HepG2 (cell line): ENCODE data around the gene ST6GALNAC2. TPM values are rescaled to one million over a fixed set of nuclear protein-coding genes. Genes with fewer than 3 reads are reported as not detected.

Experiments used
- CBX1 ChIP-seq: IDR thresholded peaks from one replicate; pipeline ENCODE4 v1.6.1; 2016; ENCODE audit warnings: antibody characterized with exemption, low read depth
- FOSL2 ChIP-seq: sonication (generic); formaldehyde crosslinking; IDR thresholded peaks from 2 replicates; pipeline ENCODE4 v1.4.0; 2020; ENCODE audit warnings: missing genetic modification reagents
- HNRNPL ChIP-seq: fragments of 200-400 bp; formaldehyde crosslinking; IDR thresholded peaks from 2 replicates; pipeline ENCODE4 v1.6.1; 2017; ENCODE audit warnings: mild to moderate bottlenecking, low read depth, low read length
- NKX3-1 ChIP-seq: sonication (generic); formaldehyde crosslinking; IDR thresholded peaks from 2 replicates; pipeline ENCODE4 v1.5.0; 2020; ENCODE audit warnings: missing genetic modification reagents
- POLR2A ChIP-seq, 2 experiments: IDR thresholded peaks; 2 replicates each; pipeline ENCODE4 v1.6.1; 2011; ENCODE audit warnings: low read depth in 2 of 2, low read length in 2 of 2, mild to moderate bottlenecking in 1 of 2, moderate library complexity in 1 of 2; ENCODE audit not compliant: insufficient read depth in 1 of 2
- SATB2 ChIP-seq: sonication (generic); formaldehyde crosslinking; IDR thresholded peaks from 2 replicates; pipeline ENCODE4 v1.5.0; 2020; ENCODE audit warnings: missing genetic modification reagents
- SOX6 ChIP-seq, 2 experiments: fragments of 450-650 bp in 1 of 2; sonication (generic) in 1 of 2; formaldehyde crosslinking in 1 of 2; IDR thresholded peaks; 2 replicates each; pipeline versions ENCODE4 v1.4.0 to v1.6.1; 2017 to 2020; ENCODE audit warnings: antibody characterized with exemption in 1 of 2, mild to moderate bottlenecking in 1 of 2, missing genetic modification reagents in 1 of 2
- TSC22D2 ChIP-seq: sonication (generic); formaldehyde crosslinking; IDR thresholded peaks from 2 replicates; pipeline ENCODE4 v1.5.1; 2020; ENCODE audit warnings: missing genetic modification reagents, mild to moderate bottlenecking, borderline replicate concordance
- ZC3H4 ChIP-seq: sonication (generic); formaldehyde crosslinking; IDR thresholded peaks from 2 replicates; pipeline ENCODE4 v1.4.0; 2020; ENCODE audit warnings: missing genetic modification reagents, borderline replicate concordance
- ZMAT3 ChIP-seq: sonication (generic); formaldehyde crosslinking; conservative IDR thresholded peaks from 2 replicates; pipeline ENCODE4 v1.7.0; 2021; ENCODE audit warnings: missing genetic modification reagents
- ZNF20 ChIP-seq: sonication (generic); formaldehyde crosslinking; IDR thresholded peaks from 2 replicates; pipeline ENCODE4 v1.4.0; 2020; ENCODE audit warnings: mild to moderate bottlenecking, moderate library complexity, missing genetic modification reagents
- ZNF224 ChIP-seq: sonication (generic); formaldehyde crosslinking; IDR thresholded peaks from 2 replicates; pipeline ENCODE4 v1.5.0; 2020; ENCODE audit warnings: mild to moderate bottlenecking, missing genetic modification reagents
- ZNF782 ChIP-seq: sonication (generic); formaldehyde crosslinking; IDR thresholded peaks from 2 replicates; pipeline ENCODE4 v1.4.0; 2020; ENCODE audit warnings: missing genetic modification reagents, mild to moderate bottlenecking, borderline replicate concordance
- ZSCAN9 ChIP-seq: IDR thresholded peaks from 2 replicates; pipeline ENCODE4 v1.6.1; 2016; ENCODE audit warnings: borderline replicate concordance
- polyA plus RNA-seq, 8 experiments: library from polyadenylated mRNA; depleted of rRNA in 3 of 8; stranded (reverse) in 7 of 8; unstranded in 1 of 8; fragments of >200 nt; fragmentation: Illumina TruSeq in 4 of 8; extraction: Trizol in 4 of 8; gene quantifications; 2 replicates each; pipeline versions ENCODE4 v1.2.1 to v1.2.3, GENCODE V29; 2011 to 2016; ENCODE audit warnings: low read depth in 4 of 8, missing spikeins in 1 of 8, mixed read lengths in 1 of 8; ENCODE audit not compliant: insufficient read depth in 1 of 8
- total RNA-seq, 5 experiments: library from RNA; depleted of rRNA; stranded (reverse); fragments of >200 nt; fragmentation: Illumina TruSeq; extraction: Trizol; gene quantifications; 2 replicates each; pipeline ENCODE4 v1.2.3, GENCODE V29; 2016; ENCODE audit warnings: low read depth in 1 of 5
- TF ChIP-seq, protein P1 (sequence below), 2 experiments: sonication (generic) in 1 of 2; formaldehyde crosslinking in 1 of 2; IDR thresholded peaks; 2 replicates each; pipeline versions ENCODE4 v1.5.1 to v1.6.1; 2011 to 2020; ENCODE audit warnings: borderline replicate concordance in 1 of 2, low read depth in 1 of 2, low read length in 1 of 2, mild to moderate bottlenecking in 1 of 2, missing genetic modification reagents in 1 of 2, moderate library complexity in 1 of 2
- TF ChIP-seq, protein P2 (sequence below): sonication (generic); formaldehyde crosslinking; IDR thresholded peaks from 2 replicates; pipeline ENCODE4 v1.4.0; 2020; ENCODE audit warnings: missing genetic modification reagents, borderline replicate concordance
- TF ChIP-seq, protein P3 (sequence below): conservative IDR thresholded peaks from 2 replicates; pipeline ENCODE4 v1.6.1; 2018; ENCODE audit warnings: missing genetic modification reagents
- TF ChIP-seq, protein P4 (sequence below): IDR thresholded peaks from 2 replicates; pipeline ENCODE4 v1.6.1; 2016; ENCODE audit warnings: low read depth, control low read depth
- TF ChIP-seq, protein P5 (sequence below): IDR thresholded peaks from 2 replicates; pipeline ENCODE4 v1.6.1; 2016

The ST6GALNAC2 gene
- total and polyA plus RNA-seq, 2 of the 13 experiments (the other 11 are each of a cell fraction or from before 2014, with no cell fraction given): 0.12 to 0.49 TPM

DNA sequence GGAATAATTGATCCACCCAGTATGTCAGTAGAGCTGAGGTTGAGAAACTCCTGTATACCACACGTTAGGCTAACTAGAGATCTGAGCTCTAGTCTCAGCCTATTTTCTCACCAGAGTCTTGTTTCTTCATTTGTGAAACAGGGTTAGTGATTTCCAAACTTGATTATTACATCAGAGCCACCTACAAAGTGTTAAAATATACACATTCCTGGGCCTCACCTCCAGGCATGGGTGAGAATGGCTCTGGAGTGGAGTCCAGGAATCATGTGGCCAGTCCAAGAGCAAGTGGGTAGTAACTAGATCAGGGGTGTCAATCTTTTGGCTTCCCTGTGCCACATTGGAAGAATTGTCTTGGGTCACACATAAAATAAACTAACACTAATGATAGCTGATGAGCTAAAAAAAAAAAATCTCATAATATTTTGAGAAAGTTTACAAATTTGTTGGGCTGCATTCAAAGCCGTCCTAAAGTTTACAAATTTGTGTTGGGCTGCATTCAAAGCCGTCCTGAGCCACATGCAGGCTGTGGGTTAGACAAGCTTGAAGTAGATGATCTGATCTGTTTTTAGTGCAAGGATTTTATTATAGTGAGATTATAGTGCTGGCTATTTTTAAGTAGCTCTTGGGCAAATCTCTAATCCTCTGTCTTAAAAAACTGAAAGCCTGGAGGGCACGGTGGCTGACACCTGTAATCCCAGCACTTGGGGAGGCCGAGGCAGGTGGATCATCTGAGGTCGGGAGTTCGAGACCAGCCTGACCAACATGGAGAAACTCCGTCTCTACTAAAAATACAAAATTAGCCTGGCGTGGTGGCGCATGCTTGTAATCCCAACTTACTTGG, 25.4 kb downstream of the ST6GALNAC2 start (continued):
- TF ChIP-seq, protein P1, sequence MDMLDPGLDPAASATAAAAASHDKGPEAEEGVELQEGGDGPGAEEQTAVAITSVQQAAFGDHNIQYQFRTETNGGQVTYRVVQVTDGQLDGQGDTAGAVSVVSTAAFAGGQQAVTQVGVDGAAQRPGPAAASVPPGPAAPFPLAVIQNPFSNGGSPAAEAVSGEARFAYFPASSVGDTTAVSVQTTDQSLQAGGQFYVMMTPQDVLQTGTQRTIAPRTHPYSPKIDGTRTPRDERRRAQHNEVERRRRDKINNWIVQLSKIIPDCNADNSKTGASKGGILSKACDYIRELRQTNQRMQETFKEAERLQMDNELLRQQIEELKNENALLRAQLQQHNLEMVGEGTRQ (IDR thresholded peaks at IDR 0.05; ENCODE audit: low read depth, low read length): no peak
- TF ChIP-seq, protein P1 (CRISPR knock-in tag; IDR thresholded peaks at IDR 0.05; ENCODE audit: borderline replicate concordance): 0 out of 2 replicates have a peak, but pooled peaks have one; percentile 19
- TF ChIP-seq POLR2A (IDR thresholded peaks at IDR 0.05; ENCODE audit: insufficient read depth in 1 of 2, low read depth in 2 of 2, low read length in 2 of 2): peak in 1 of 2 experiments; percentile 28; a peak in 1 of 4 replicates
- no peak for TF ChIP-seq ZNF20 (CRISPR knock-in tag)
- TF ChIP-seq ZSCAN9 (CRISPR knock-in tag): no peak
- TF ChIP-seq, protein P2, sequence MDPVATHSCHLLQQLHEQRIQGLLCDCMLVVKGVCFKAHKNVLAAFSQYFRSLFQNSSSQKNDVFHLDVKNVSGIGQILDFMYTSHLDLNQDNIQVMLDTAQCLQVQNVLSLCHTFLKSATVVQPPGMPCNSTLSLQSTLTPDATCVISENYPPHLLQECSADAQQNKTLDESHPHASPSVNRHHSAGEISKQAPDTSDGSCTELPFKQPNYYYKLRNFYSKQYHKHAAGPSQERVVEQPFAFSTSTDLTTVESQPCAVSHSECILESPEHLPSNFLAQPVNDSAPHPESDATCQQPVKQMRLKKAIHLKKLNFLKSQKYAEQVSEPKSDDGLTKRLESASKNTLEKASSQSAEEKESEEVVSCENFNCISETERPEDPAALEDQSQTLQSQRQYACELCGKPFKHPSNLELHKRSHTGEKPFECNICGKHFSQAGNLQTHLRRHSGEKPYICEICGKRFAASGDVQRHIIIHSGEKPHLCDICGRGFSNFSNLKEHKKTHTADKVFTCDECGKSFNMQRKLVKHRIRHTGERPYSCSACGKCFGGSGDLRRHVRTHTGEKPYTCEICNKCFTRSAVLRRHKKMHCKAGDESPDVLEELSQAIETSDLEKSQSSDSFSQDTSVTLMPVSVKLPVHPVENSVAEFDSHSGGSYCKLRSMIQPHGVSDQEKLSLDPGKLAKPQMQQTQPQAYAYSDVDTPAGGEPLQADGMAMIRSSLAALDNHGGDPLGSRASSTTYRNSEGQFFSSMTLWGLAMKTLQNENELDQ: no peak
- 0 out of 2 replicates have a peak, but pooled peaks have one; percentile 64 for TF ChIP-seq ZC3H4 (CRISPR knock-in tag)
- TF ChIP-seq ZNF782: no peak
- no peak for TF ChIP-seq FOSL2 (CRISPR knock-in tag)
- no peak for TF ChIP-seq SATB2
- no peak for TF ChIP-seq HNRNPL
- no peak for TF ChIP-seq TSC22D2
- no peak for TF ChIP-seq NKX3-1 (CRISPR knock-in tag)
- TF ChIP-seq, protein P3, sequence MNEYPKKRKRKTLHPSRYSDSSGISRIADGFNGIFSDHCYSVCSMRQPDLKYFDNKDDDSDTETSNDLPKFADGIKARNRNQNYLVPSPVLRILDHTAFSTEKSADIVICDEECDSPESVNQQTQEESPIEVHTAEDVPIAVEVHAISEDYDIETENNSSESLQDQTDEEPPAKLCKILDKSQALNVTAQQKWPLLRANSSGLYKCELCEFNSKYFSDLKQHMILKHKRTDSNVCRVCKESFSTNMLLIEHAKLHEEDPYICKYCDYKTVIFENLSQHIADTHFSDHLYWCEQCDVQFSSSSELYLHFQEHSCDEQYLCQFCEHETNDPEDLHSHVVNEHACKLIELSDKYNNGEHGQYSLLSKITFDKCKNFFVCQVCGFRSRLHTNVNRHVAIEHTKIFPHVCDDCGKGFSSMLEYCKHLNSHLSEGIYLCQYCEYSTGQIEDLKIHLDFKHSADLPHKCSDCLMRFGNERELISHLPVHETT (CRISPR knock-in tag): no peak
- TF ChIP-seq SOX6 (IDR thresholded peaks at IDR 0.05): no peak
- TF ChIP-seq SOX6 (CRISPR knock-in tag; IDR thresholded peaks at IDR 0.05): no peak
- no peak for TF ChIP-seq ZMAT3 (CRISPR knock-in tag)
- TF ChIP-seq, protein P4, sequence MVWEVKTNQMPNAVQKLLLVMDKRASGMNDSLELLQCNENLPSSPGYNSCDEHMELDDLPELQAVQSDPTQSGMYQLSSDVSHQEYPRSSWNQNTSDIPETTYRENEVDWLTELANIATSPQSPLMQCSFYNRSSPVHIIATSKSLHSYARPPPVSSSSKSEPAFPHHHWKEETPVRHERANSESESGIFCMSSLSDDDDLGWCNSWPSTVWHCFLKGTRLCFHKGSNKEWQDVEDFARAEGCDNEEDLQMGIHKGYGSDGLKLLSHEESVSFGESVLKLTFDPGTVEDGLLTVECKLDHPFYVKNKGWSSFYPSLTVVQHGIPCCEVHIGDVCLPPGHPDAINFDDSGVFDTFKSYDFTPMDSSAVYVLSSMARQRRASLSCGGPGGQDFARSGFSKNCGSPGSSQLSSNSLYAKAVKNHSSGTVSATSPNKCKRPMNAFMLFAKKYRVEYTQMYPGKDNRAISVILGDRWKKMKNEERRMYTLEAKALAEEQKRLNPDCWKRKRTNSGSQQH (CRISPR knock-in tag): no peak
- 0 out of 2 replicates have a peak, but pooled peaks have one; percentile 36 for TF ChIP-seq ZNF224
- no peak for TF ChIP-seq CBX1
- TF ChIP-seq, protein P5, sequence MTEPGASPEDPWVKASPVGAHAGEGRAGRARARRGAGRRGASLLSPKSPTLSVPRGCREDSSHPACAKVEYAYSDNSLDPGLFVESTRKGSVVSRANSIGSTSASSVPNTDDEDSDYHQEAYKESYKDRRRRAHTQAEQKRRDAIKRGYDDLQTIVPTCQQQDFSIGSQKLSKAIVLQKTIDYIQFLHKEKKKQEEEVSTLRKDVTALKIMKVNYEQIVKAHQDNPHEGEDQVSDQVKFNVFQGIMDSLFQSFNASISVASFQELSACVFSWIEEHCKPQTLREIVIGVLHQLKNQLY (CRISPR knock-in tag): no peak
